ENCODE measurements around the gene KCNH6. TPM values are rescaled to one million over a fixed set of nuclear protein-coding genes. Genes with fewer than 3 reads are reported as not detected.

Gene KCNH6
- total RNA-seq, 4 donors from 2014 or later = 0.08 to 0.29 TPM; not detected in 2

- no peak overlapping the region for H3K4me3 ChIP-seq (ENCODE audit: low read depth, poor library complexity, severe bottlenecking)
- 89 to 96% methylated on average over 1 of the region's 1 CpG for WGBS, 2 donors
- intact Hi-C loops (cut with DNase I; ENCODE audit: low total_unique reads) = no loop called here
- TF ChIP-seq CTCF (IDR thresholded peaks at IDR 0.05) = no peak
- no peak for TF ChIP-seq POLR2A (IDR thresholded peaks at IDR 0.05)
- DNase-seq (ENCODE audit: low spot score in 2 of 2) = no peak
Observed at GRCh38 chr17:63567229-63567628, 44.1 kb downstream of the KCNH6 start.

- no peak overlapping the region for H3K4me3 ChIP-seq (ENCODE audit: low read depth, poor library complexity, severe bottlenecking)
- peak in 1 of 2 donors; percentile 18 for DNase-seq (ENCODE audit: low spot score in 2 of 2)
- WGBS, 2 donors = 73 to 80% methylated on average over 8 of the region's 8 CpGs
Observed at GRCh38 chr17:63568563-63568962, 45.4 kb downstream of the KCNH6 start.

GRCh38 chr17:63571632-63572310, 48.6 kb downstream of the KCNH6 start:
- intact Hi-C loops (cut with DNase I; ENCODE audit: low total_unique reads) = no loop called here
- H3K4me3 ChIP-seq (ENCODE audit: low read depth, poor library complexity, severe bottlenecking) = no peak overlapping the region
- no peak for TF ChIP-seq CTCF (IDR thresholded peaks at IDR 0.05)
- no peak for TF ChIP-seq POLR2A (IDR thresholded peaks at IDR 0.05)
- WGBS, 2 donors = 87 to 93% methylated on average over 1 of the region's 1 CpG
- no peak for DNase-seq (ENCODE audit: low spot score in 2 of 2)

More at GRCh38 chr17:63568563-63568962, 45.4 kb downstream of the KCNH6 start:
- intact Hi-C loops (cut with DNase I; ENCODE audit: low total_unique reads) = no loop called here
- TF ChIP-seq POLR2A (IDR thresholded peaks at IDR 0.05) = no peak
- no peak for TF ChIP-seq CTCF (IDR thresholded peaks at IDR 0.05)

- intact Hi-C loops (cut with DNase I; ENCODE audit: low total_unique reads) = no loop called here
- DNase-seq (ENCODE audit: low spot score in 2 of 2) = no peak
- TF ChIP-seq POLR2A (IDR thresholded peaks at IDR 0.05) (no peak), CTCF (IDR thresholded peaks at IDR 0.05) (no peak)
- 84 to 85% methylated on average over 5 of the region's 5 CpGs for WGBS, 2 donors
- no peak overlapping the region for H3K4me3 ChIP-seq (ENCODE audit: low read depth, poor library complexity, severe bottlenecking)
Observed at GRCh38 chr17:63573634-63574033, 50.5 kb downstream of the KCNH6 start.

- DNase-seq (ENCODE audit: low spot score in 2 of 2) = peak in 1 of 2 donors; percentile 34
- WGBS, 2 donors = 88% methylated on average over 7 of the region's 7 CpGs
- TF ChIP-seq POLR2A (IDR thresholded peaks at IDR 0.05) (no peak), CTCF (IDR thresholded peaks at IDR 0.05) (no peak)
- intact Hi-C loops (cut with DNase I; ENCODE audit: low total_unique reads) = no loop called here
- no peak overlapping the region for H3K4me3 ChIP-seq (ENCODE audit: low read depth, poor library complexity, severe bottlenecking)
Observed at GRCh38 chr17:63578027-63578768, 55.0 kb downstream of the KCNH6 start.

All from lower leg skin (tissue), 4 donors.